Iris pigment epithelial cell (primary cell): ENCODE measurements around the gene KCNF1.

Source experiments
- DNase-seq: peaks from one replicate; pipeline ENCODE4 v3.0.0-alpha.2; 2011; ENCODE audit warnings: low read depth

Gene KCNF1, protein sequence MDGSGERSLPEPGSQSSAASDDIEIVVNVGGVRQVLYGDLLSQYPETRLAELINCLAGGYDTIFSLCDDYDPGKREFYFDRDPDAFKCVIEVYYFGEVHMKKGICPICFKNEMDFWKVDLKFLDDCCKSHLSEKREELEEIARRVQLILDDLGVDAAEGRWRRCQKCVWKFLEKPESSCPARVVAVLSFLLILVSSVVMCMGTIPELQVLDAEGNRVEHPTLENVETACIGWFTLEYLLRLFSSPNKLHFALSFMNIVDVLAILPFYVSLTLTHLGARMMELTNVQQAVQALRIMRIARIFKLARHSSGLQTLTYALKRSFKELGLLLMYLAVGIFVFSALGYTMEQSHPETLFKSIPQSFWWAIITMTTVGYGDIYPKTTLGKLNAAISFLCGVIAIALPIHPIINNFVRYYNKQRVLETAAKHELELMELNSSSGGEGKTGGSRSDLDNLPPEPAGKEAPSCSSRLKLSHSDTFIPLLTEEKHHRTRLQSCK

DNA sequence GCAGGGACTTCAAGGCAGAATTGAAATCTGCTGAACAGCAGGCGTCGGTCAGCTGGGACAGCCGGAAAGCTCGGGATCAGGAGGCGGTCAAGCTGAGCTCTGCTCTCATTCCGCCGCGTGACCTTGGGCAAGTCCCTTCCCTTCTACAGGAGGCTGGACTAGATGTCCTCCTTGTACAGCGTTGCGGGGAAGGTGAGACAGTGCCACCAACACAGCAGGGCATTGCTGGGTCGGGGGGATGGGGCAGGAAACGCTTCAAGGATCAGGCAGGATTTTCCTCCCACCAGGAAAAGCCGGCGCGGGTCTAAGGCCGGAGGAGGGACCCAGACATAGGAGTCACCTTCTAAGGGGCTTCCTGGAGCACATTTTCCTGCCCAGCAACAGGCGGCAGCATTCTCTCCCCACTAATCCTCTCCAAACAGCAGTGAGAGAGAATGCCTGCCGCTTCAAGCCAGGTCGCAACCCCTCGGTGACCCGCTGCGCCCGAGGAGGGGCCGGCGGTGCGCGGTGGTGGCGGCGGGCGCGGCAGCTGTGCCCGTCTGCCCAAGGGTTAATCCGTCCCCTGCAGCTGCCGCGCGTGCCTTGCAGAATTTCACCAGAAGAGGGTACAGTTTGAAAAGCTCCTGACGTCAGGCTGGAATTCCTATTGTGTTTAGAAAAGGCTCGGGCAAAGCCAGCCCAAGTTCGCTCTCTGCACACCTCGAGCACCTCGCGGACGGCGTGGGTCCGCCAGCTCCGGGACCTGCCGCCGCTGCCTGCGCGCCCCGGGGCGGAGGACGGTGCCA lies at the start of gene KCNF1:
Gene KCNF1, plus strand, starts transcription at position 644 of the 785 bp plus-strand sequence. CDS start 493 bp downstream, outside the sequence.
- peak; percentile 36 for DNase-seq

DNA sequence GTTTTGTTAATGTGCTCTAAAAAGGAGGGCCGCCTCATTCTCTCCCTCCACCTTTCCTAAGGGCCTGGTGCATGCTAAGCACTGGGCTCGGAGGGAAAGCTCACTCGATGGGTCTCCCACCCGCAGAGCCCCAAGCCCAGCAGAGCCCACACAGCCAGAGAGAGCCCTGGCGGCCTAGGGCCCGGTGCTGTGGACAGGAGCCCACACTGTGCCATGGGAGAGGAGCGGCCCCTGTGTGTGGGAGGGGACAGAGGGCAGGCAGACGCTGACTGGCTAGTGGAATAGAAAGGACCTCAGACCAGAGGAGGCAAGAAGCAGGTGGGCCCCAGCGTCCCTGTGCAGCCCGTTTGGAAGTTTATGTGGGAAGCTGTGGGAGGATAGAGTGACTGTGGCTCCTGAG lies 49.4 kb upstream of the KCNF1 start:
- no peak for DNase-seq

DNA sequence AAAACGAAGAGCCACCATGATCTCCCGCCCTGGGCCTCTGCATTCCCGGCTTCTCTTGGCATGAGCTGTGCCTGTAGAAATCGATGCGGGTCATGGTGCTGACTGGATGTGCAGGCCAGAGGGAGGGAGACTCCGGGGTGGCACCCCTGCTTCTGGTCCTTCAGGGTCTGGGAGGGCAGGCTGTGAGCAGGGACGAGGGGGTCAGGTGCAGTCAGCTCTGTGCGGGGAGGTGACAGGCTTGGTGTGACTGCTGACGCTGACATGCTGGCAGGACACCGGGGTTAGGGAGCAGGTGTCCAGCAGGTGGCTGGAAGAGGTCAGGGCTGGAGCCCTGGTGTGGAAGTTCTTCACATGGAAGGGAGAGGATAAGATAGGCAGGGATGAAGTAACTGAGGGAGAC lies 48.7 kb upstream of the KCNF1 start:
- no peak for DNase-seq

DNA sequence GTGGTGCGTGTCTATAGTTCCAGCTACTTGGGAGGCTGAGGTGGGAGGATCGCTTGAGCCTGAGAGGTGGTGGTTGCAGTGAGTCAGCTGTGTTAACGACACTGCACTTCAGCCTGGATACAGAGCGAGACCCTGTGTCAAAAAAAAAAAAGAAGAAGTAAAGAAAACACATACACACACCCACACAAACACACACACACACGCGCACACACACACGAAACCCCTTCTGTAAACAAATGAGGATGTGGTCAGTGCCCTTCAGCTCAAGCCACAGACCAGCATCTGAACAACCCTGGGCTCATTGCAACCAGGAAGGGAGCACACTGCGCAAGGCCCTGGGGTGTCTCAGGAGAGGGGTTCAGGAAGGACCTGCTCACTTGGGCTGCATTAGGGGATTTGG lies 47.9 kb upstream of the KCNF1 start:
- DNase-seq, result no peak

DNA sequence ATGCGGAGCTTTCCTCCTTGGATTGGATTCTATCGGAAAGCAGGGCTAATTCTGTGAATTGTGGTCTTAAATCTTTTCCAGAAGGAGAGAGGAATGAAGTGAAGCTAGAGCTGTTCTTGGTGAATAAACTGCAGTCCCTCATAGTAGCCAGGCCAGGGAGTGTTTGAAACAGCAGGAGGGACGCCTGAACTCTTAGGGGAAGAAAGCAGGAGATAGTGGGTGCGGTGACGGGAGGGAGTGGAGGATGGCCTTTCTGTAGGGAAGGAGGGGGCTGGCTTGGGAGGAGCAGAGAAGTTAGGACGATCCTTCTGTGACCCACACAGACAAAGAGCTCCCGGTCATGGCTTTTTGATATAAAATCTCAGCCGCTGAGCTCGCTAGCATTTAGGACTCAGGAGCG lies 47.5 kb upstream of the KCNF1 start:
- no peak for DNase-seq

DNA sequence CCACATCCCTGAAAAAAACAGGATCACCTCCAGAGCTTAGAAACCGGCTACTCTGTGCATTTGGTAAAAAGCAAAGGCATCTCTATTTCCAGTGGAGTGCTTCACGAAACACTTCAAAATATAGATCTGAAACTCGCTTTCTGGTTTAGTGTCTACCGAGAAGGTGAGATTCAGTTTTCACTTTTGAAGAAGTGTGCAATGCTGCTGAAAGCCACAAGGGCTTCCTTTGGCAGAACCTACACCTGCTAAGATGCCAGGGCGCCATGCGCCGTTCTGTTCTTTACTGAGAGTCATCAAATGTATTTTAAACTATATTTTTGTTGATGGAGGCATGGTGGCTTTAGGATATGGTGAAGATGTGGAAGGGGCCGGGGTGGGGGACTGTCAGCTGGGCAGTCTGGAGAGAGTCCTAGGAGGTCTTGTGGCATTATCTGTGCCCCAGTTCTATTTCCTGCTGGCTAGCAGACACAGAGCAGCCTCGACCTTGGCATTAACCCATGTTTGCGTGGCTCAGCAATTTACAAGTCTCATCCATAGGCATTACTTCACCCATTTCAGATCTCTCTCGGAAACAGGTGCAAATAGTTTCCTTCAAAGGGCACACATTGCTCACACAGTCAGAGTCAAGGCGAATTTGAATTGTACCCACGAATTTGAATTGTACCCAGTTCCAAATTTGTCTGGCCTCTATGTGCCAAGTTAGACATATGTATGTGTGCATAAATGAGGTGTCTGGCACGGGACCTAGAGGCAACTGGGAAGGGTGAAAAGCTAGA lies 46.7 kb upstream of the KCNF1 start:
- DNase-seq, result no peak

DNA sequence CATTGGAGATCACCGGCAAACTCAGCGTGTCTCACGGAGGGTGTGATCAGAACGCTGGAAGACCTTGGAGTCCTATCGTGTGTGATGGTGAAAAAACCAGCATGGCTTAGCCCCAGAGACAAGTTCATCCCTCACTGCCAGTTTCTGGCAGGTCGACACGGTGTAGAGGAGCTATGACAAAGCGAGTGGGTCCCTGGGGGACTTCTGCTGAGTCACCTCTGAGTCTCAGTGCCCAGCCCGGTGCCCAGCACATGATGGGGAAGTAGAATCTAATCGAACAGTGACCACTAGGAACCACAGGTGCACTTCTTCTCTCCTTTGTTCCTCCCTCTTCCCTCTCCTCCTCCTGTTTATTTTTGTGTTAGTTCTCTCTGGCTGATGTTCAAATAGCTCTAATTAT lies 45.9 kb upstream of the KCNF1 start:
- DNase-seq, result no peak

DNA sequence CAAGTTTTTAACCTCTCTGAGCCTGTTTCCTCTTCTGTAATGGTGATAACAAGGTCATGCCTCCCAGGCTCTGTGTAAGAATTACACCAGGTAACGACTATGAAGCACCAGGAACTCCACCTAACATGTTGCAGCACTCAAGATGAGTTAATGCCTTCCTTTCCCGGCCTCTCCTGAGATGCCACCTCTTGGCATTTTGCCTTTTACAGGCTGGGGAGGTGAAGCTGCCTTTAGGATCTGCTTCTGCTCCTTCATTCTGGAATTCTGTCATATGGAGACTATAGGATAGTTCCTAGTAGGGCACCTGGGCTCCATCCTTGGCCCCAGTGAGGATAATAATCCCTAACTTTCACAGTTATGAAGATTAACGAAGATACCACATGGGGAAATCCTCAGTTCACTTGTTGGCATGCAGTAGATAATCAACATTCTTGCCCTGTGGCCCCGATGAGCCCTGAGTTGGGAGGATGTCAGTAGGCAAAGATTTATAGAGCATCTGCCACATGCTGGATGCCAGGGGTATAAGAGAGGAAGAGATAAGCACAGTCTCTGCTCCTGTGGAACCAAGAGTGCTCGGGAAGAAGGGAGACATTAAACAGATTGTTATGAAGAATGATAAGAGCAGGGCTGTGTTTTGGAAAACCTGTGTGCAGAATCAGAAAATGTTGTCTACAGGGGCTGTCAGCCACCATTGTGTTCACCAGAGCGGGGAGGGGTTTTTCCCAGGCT lies 43.9 kb upstream of the KCNF1 start:
- DNase-seq, result no peak

DNA sequence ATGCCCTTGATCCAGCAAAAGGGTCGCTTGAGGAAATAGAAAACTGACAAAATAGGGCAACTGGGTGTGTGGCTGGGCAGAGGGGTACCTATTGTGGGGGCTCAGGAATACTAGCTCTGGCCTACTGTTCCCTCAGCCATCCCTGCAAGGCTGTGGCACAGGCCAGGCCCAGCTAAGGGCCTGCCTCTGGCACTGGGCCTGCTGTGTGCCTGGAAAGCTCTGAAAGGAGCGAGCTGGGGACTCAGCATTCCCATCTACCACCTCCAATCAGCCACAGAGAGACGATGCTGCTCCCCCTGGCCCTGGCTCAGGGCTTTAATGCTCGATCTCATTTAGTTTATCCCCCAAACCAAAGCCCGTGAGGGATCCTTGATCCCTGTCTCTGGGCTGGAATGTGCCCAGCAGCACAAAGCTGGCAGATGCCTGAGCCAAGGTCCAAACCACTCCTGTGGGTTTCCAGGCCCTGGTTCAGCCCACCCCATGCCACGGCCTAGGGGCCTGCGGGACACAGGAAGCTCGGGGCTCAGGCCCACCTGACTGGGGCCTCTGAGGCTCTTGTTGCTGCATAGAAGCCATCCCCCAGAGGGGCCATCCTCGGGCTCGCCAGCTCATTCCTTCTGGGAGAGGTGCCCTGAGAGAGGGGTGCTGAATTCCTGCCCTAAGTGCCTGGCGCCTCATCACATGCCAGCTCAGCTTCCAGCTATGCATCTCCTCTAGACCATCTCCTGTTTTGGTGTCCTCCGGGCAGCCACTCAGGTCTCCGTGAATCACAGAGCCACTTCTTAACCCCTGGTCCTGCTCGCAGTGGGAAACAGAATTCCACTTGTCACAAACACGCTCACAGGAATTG lies 43.0 kb upstream of the KCNF1 start:
- DNase-seq, result no peak

DNA sequence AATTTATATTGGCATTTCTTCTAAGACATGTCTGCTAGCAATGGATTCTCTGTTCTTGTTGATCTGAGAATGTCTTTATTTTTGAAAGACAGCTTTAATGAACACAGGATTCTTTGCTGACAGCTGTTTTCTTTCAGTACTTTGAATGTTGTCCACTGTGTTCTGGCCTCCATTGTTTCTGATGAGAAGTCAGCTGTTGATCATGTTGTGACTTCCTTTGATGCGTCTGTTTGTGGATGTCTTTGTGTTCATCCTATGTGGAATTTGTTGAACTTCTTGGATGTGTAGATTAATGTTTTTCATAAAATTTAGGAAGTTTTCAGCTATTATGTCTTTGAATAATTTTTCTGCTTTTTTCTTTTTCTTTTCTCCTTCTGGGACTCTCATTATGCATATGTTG lies 39.8 kb upstream of the KCNF1 start:
- DNase-seq, result no peak

DNA sequence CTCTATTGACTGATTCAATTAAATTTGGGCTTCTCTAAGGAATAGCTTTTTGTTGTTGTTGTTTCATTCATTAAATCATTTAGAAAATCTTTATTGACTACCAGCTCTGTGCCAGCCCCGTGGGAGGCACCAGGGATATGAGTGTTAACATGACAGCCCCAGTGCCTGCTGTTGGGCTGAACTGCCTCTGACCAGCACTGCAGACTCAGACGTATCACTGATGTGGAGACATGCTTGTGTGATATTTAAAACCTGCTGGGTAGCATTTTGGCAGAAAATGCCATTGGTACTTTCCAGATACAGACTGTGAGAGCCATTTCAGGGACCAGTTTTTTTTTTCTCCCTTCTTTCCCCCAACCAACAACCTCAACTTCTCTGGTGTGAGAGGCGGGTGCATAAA lies 38.6 kb upstream of the KCNF1 start:
- DNase-seq, result no peak

DNA sequence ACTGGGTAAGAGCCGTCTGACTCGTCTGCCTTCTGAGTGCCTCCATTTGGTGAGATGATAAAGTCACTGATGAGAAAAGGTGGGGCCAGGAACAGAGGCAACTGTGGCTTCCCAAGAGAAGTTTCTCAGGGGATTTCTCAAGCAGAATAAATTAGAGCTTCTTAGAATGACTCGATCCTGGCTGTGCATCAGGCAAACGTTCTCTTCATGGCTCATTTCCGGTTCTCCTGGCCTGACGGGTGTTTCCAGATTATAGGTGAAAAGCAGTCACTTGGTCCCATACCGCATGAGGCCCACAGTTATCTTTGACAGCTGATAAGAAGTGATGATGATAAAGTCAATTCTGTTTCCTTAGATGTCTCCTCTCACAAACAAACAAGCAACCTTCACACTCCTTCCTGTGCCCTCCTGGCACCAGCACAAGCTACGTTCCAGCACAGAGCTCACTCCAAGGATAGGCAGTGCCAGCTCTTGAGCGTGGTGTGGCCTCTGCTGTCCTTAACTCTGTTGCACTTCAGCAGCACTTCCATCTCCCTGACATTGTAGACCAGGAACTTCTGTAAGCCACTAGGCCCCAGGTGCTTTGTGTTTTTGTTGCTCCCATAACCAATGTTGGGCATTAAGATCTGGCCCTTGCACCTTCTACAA lies 37.8 kb upstream of the KCNF1 start:
- DNase-seq, result peak; percentile 11

DNA sequence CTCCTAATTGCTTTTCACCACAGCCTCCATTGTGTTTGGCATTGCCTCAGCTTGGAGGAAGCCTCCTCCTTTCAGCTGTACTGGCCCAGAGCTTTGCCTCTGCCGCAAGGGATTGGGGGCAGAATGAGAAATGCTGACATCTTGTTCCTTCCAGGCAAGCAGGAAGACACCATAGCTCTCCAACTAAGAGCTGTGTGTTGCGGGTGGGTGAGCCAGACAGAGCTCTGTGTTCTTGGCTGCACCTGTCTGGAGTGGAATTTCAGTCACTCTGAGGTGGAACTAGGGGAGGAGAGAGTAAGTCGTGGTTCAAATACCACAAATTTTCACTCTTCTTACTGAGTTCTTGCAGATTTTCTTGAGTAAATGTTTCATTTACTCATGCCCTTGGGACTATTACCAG lies 36.6 kb upstream of the KCNF1 start:
- DNase-seq, result no peak

DNA sequence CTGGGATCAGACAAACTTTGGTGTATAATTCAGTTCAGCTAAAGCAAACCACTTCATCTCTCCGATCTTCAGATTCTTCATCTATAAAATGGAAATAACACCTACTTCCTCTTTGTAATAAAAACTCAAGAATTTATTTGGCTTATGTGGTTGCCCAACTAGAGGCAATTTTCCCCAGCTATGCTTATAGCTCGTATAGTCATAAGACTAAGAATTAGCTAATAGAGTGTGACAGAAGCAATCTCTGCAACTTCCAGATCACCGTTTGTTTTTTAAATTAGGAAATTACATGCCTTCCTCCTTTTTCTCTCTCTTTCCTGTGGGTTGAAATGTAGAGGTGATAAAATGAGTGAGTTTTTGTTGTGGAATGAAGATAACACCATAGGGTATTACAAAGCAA lies 35.3 kb upstream of the KCNF1 start:
- no peak for DNase-seq

DNA sequence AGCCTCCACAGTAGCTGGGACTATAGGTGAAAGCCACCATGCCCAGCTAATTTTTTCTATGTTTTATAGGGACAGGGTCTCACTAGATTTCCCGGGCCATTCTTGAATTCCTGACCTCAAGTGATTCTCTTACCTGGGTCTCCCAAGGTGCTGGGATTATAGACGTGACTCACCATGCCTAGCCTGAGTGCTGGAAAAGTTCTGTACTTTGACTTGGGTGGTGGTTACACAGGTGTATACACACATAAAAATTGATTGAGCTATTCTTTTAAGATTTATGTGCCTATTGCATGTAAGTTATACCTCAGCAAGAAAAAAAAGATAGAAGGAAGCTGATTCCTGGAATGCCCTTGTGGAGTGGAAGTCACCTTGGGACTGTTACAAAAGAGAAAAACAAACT lies 34.8 kb upstream of the KCNF1 start:
- no peak for DNase-seq

DNA sequence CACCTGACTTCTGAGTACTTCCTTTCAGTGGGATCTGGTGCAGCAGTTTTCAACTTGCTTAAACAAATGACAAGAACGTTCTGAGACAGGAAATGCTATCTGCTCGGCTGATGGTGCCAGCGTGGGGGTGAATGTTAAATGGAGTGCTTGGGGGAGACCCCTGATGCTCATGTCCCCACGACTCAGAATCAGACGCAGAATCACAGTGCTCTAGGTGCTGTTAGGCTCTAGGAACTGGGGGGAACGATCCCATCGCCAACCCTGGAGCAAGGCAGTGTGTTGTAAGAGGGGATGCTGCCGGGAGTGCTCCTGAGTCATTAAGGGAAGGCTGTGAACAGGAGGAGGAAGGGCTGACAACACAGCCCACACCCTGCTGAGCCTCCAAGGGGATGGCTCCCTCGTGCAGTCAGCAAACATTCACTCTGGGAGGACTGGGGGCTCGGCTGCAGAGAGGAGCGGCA lies 34.1 kb upstream of the KCNF1 start:
- peak; percentile 29 for DNase-seq

DNA sequence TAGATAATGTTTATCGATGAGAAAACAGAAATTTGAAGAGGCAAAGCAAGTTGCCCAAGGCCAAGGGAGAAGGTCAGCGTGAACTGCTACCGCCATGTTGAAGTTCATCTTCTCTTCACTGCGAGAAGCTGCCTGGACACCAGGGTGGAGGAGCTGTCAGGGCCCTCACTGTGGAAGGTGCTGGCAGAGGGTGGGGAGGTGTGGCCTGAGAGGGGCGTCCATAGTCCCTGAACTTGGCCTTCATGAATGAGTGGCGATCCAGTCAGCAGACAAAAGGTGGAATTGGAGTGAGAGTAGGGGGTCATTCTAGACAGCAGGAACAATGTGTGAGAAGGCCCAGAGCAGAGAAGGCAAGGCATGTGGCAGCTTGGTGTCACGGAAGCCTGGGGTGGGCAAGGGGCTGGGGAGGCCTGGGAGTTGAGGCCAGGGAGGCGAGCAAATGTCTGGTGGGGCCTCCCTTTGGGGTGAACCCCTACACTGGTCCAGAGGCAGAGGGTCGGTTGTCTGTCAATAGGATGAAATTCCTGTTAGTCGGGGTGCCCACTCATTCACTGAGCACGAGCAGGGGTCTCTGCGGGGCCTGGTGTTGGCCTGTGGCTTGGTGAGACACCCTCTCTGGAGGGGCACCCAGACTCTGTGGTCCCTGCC lies 33.3 kb upstream of the KCNF1 start:
- no peak for DNase-seq

DNA sequence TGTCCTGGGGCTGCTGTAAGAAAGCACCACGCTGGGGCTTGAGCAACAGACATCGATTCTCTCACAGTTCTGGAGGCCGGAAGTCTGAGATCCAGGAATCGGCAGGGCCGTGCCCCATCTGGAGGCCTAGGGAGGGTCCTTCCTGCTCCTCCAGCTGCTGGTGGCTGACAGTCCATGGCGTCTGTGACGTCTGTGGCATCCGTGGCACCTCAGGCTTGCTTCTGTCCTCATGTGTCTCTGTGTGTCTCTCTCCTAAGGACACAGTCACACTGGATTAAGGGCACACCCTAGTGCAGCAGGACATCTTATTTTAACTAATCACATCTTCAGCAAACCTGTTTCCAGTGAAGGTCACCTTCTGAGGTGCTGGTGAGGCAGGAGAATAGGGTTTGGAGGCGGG lies 32.6 kb upstream of the KCNF1 start:
- DNase-seq, result no peak
